HepG2 (cell line): ENCODE data around the gene SRPRA. TPM values are rescaled to one million over a fixed set of nuclear protein-coding genes. Genes with fewer than 3 reads are reported as not detected.

ENCODE experiments used
- ATAC-seq: fragments of 200-7000 bp; cut with Tn5 transposase; 3 replicates; pipeline ENCODE4 v1.9.1; 2020; ENCODE audit warnings: mild to moderate bottlenecking, moderate library complexity
- BruUV-seq: library from RNA; stranded (reverse); fragments of 400-500 nt; replicated peaks from 2 replicates; lab custom pipeline; 2021; lab: Mats Ljungman, UMichigan
- CTCF ChIA-PET: fragments of 300-600 bp; formaldehyde crosslinking; extraction: SDS; loops from one replicate; lab custom pipeline; 2021; ENCODE audit warnings: low total read pairs, inconsistent platforms, low intra/inter-chr PET ratio; lab: Yijun Ruan, JAX
- POLR2A ChIA-PET: fragments of 350-600 bp; sonication (Branson Sonifier 250); formaldehyde crosslinking; loops from one replicate; lab custom pipeline; 2020; ENCODE audit warnings: antibody characterized with exemption, inconsistent platforms; lab: Yijun Ruan, JAX
- DNase-seq: peaks from one replicate; pipeline ENCODE4 v3.0.0-alpha.2; 2015; ENCODE audit warnings: low spot score
- FAIRE-seq: peaks from 3 replicates; lab custom pipeline; 2011; peaks lifted over from hg19 to GRCh38; lab: Jason Lieb, UNC
- H2AFZ ChIP-seq: one replicate; pipeline ENCODE4 v1.6.1; 2011; ENCODE audit warnings: low read length, inconsistent platforms
- H3K27ac ChIP-seq: fragments of 300-600 bp; 3 replicates; pipeline ENCODE4 v1.8.0; 2011; ENCODE audit warnings: mixed run types, mild to moderate bottlenecking, mixed read lengths, low read length, inconsistent platforms; ENCODE audit not compliant: insufficient read depth; ENCODE audit errors: extremely low read length
- H3K27me3 ChIP-seq, 2 experiments: fragments of 200-600 bp in 1 of 2; 2 replicates in 1 of 2; 3 replicates in 1 of 2; pipeline versions ENCODE4 v1.6.0 to v1.8.0; 2011; ENCODE audit warnings: low read length in 2 of 2, mild to moderate bottlenecking in 2 of 2, moderate library complexity in 2 of 2, inconsistent platforms in 1 of 2; ENCODE audit not compliant: insufficient read depth in 2 of 2, control insufficient read depth in 1 of 2
- H3K36me3 ChIP-seq, 2 experiments: fragments of 200-600 bp in 1 of 2; replicated peaks in 1 of 2; 2 replicates in 1 of 2; 3 replicates in 1 of 2; pipeline versions ENCODE4 v1.5.1 to v1.8.0; 2011; ENCODE audit warnings: low read length in 2 of 2, inconsistent platforms in 1 of 2; ENCODE audit not compliant: insufficient read depth in 2 of 2, control insufficient read depth in 1 of 2
- H3K4me1 ChIP-seq: 2 replicates; pipeline ENCODE4 v1.5.1; 2012; ENCODE audit warnings: low read length, inconsistent platforms; ENCODE audit not compliant: insufficient read depth
- H3K4me2 ChIP-seq: 2 replicates; pipeline ENCODE4 v1.6.0; 2011; ENCODE audit warnings: low read depth, low read length, inconsistent platforms
- H3K4me3 ChIP-seq, 3 experiments: fragments of 200-600 bp in 1 of 3; sonication (generic), shearing (Covaris generic) in 1 of 3; replicated peaks in 1 of 3; 2 replicates each; pipeline ENCODE4 v1.5.1; 2011 to 2016; ENCODE audit warnings: low read length in 3 of 3, inconsistent platforms in 2 of 3, low read depth in 2 of 3, mild to moderate bottlenecking in 2 of 3, control low read depth in 1 of 3, mixed read lengths in 1 of 3; ENCODE audit not compliant: insufficient read depth in 1 of 3
- H3K79me2 ChIP-seq: one replicate; pipeline ENCODE4 v1.6.1; 2011; ENCODE audit warnings: low read length, inconsistent platforms; ENCODE audit not compliant: insufficient read depth
- H3K9ac ChIP-seq: 2 replicates; pipeline ENCODE4 v1.6.0; 2011; ENCODE audit warnings: mild to moderate bottlenecking, low read depth, low read length, inconsistent platforms; ENCODE audit not compliant: insufficient read depth
- H3K9me3 ChIP-seq: 2 replicates; pipeline ENCODE4 v1.5.1; 2012; ENCODE audit warnings: mild to moderate bottlenecking, low read length
- H4K20me1 ChIP-seq: 2 replicates; pipeline ENCODE4 v1.6.0; 2011; ENCODE audit warnings: inconsistent platforms, mild to moderate bottlenecking, low read length, moderate library complexity; ENCODE audit not compliant: insufficient read depth
- ARID4A ChIP-seq: sonication (generic); formaldehyde crosslinking; IDR thresholded peaks from 2 replicates; pipeline ENCODE4 v1.5.0; 2020; ENCODE audit warnings: mild to moderate bottlenecking, missing genetic modification reagents, borderline replicate concordance
- ATAD3A ChIP-seq: sonication (generic); formaldehyde crosslinking; IDR thresholded peaks from 2 replicates; pipeline ENCODE4 v1.4.0; 2020; ENCODE audit warnings: missing genetic modification reagents
- CBX5 ChIP-seq: sonication (generic); formaldehyde crosslinking; IDR thresholded peaks from 2 replicates; pipeline ENCODE4 v1.4.0; 2020; ENCODE audit warnings: missing genetic modification reagents, borderline replicate concordance
- CTCF ChIP-seq: sonication (generic); formaldehyde crosslinking; IDR thresholded peaks from 2 replicates; pipeline ENCODE4 v1.5.0; 2020; ENCODE audit warnings: mild to moderate bottlenecking, missing genetic modification reagents, moderate library complexity
- HMG20B ChIP-seq: conservative IDR thresholded peaks from 2 replicates; pipeline ENCODE4 v1.6.1; 2016; ENCODE audit warnings: missing genetic modification reagents, missing compliant biosample characterization
- JARID2 ChIP-seq: sonication (generic); formaldehyde crosslinking; IDR thresholded peaks from 2 replicates; pipeline ENCODE4 v1.8.1; 2023; ENCODE audit warnings: missing genetic modification reagents, inconsistent platforms; ENCODE audit not compliant: insufficient replicate concordance
- JUND ChIP-seq: sonication (generic); formaldehyde crosslinking; IDR thresholded peaks from 2 replicates; pipeline ENCODE4 v1.8.0; 2022; ENCODE audit warnings: mild to moderate bottlenecking, missing genetic modification reagents
- POLR2A ChIP-seq, 2 experiments: IDR thresholded peaks; 2 replicates each; pipeline ENCODE4 v1.6.1; 2011; ENCODE audit warnings: low read depth in 2 of 2, low read length in 2 of 2, mild to moderate bottlenecking in 1 of 2, moderate library complexity in 1 of 2; ENCODE audit not compliant: insufficient read depth in 1 of 2
- POLR2AphosphoS5 ChIP-seq: IDR thresholded peaks from 2 replicates; pipeline ENCODE4 v1.6.1; 2012; ENCODE audit warnings: low read depth, low read length
- SMC3 ChIP-seq: IDR thresholded peaks from 2 replicates; pipeline ENCODE4 v1.6.1; 2011; ENCODE audit warnings: low read length, improper control_type of control experiment
- SNAI1 ChIP-seq: sonication (generic); formaldehyde crosslinking; IDR thresholded peaks from 2 replicates; pipeline ENCODE4 v1.5.0; 2020; ENCODE audit warnings: mild to moderate bottlenecking, missing genetic modification reagents, borderline replicate concordance
- STAG1 ChIP-seq: sonication (generic); formaldehyde crosslinking; IDR thresholded peaks from 2 replicates; pipeline ENCODE4 v1.4.0; 2020; ENCODE audit warnings: missing genetic modification reagents
- TOPORS ChIP-seq: sonication (generic); formaldehyde crosslinking; IDR thresholded peaks from 2 replicates; pipeline ENCODE4 v1.8.0; 2023; ENCODE audit warnings: mild to moderate bottlenecking, missing genetic modification reagents
- ZNF879 ChIP-seq: sonication (generic); formaldehyde crosslinking; IDR thresholded peaks from 2 replicates; pipeline ENCODE4 v1.8.1; 2023; ENCODE audit warnings: missing genetic modification reagents
- WGBS: methylation state at CpG from one replicate; pipeline ENCODE4 v1.1.6; 2017; ENCODE audit warnings: low lambda C conversion rate; 5-methylcytosine and 5-hydroxymethylcytosine counted together
- in situ Hi-C: cut with HindIII; loops from 2 replicates; pipeline ENCODE4 v1.10.0; 2017; ENCODE audit warnings: low pct_unique_long_range_greater_than_20kb; ENCODE audit not compliant: extremely low pct_ligation_motif_present
- intact Hi-C: fragments of 100-400 bp; cut with micrococcal nuclease; formaldehyde crosslinking; loops from one replicate; pipeline ENCODE4 v1.10.0; 2022; ENCODE audit not compliant: unreplicated experiment
- polyA plus RNA-seq, 8 experiments: library from polyadenylated mRNA; depleted of rRNA in 3 of 8; stranded (reverse) in 7 of 8; unstranded in 1 of 8; fragments of >200 nt; fragmentation: Illumina TruSeq in 4 of 8; extraction: Trizol in 4 of 8; gene quantifications; 2 replicates each; pipeline versions ENCODE4 v1.2.1 to v1.2.3, GENCODE V29; 2011 to 2016; ENCODE audit warnings: low read depth in 4 of 8, missing spikeins in 1 of 8, mixed read lengths in 1 of 8; ENCODE audit not compliant: insufficient read depth in 1 of 8
- total RNA-seq, 5 experiments: library from RNA; depleted of rRNA; stranded (reverse); fragments of >200 nt; fragmentation: Illumina TruSeq; extraction: Trizol; gene quantifications; 2 replicates each; pipeline ENCODE4 v1.2.3, GENCODE V29; 2016; ENCODE audit warnings: low read depth in 1 of 5

The SRPRA gene
- total and polyA plus RNA-seq, 2 of the 13 experiments (the other 11 are each of a cell fraction or from before 2014, with no cell fraction given) = 27.7 to 64.6 TPM

- Histone ChIP-seq H3K27ac (no peak overlapping the region), H3K27me3 (no peaks in the 10 kb centered on the region; a peak in 1 of 5 replicates), H3K9ac (no peak overlapping the region), H3K36me3 (peaks cover 40 to 58% of the 10 kb centered on the region in 2 experiments), H3K4me1 (peaks cover 29% of the 10 kb centered on the region), H4K20me1 (no peaks in the 10 kb centered on the region), H3K9me3 (no peaks in the 10 kb centered on the region), H2AFZ (no peak overlapping the region)
- WGBS = 90% methylated on average over 8 of the region's 8 CpGs
- BruUV-seq = no TSS peak
- DNase-seq (no peak), FAIRE-seq (no peak), ATAC-seq (no peak)
- in situ Hi-C loops = no loop called here
- TF ChIP-seq JARID2 (CRISPR knock-in tag) (no peak), CTCF (CRISPR knock-in tag) (peak; percentile 32; the same call in 1 of the 2 replicates), POLR2AphosphoS5 (peak; percentile 29; the same call in 1 of the 2 replicates), CBX5 (CRISPR knock-in tag) (no peak), ATAD3A (CRISPR knock-in tag) (no peak), POLR2A (IDR thresholded peaks at IDR 0.05; ENCODE audit: insufficient read depth in 1 of 2, low read depth in 2 of 2, low read length in 2 of 2) (peak in 1 of 2 experiments; percentile 14; a peak in 1 of 4 replicates), SNAI1 (CRISPR knock-in tag) (no peak), SMC3 (peak; percentile 5; the same call in 1 of the 2 replicates), JUND (CRISPR knock-in tag) (no peak), HMG20B (CRISPR knock-in tag) (no peak), ARID4A (CRISPR knock-in tag) (no peak), STAG1 (peak; percentile 25; the same call in 1 of the 2 replicates), TOPORS (no peak), ZNF879 (CRISPR knock-in tag) (no peak)
- TF ChIP-seq, all 625 proteins: peak for 5
- no peak overlapping the region for H3K4me2 ChIP-seq
- CTCF ChIA-PET = no interaction called here
- intact Hi-C loops = no loop called here
- no peak overlapping the region for H3K4me3 ChIP-seq
- peaks cover 37% of the 10 kb centered on the region for H3K79me2 ChIP-seq
- POLR2A ChIA-PET = interaction anchor here (0.8 kb wide), 1 partner anchor 38 kb away, joined by 3 read pairs; the partner anchor contains the start of gene DCPS
Measured at GRCh38 chr11:126265811-126266210, 2.9 kb downstream of the SRPRA start.
